NB4 (cell line): ENCODE data around the gene SH3PXD2A.

Experiments used
- CTCF ChIP-seq: IDR thresholded peaks from one replicate; pipeline ENCODE4 v1.5.1; 2012; ENCODE audit warnings: low read depth, low read length
- POLR2A ChIP-seq: IDR thresholded peaks from 2 replicates; pipeline ENCODE4 v1.6.1; 2011; ENCODE audit warnings: mild to moderate bottlenecking; ENCODE audit not compliant: insufficient read length; ENCODE audit errors: extremely low read depth

- TF ChIP-seq CTCF (no peak), POLR2A (no peak)
Observed at GRCh38 chr10:103575416-103576075, 279.8 kb downstream of the SH3PXD2A start.
